K562 (cell line): ENCODE measurements around the gene BDKRB2. TPM values are rescaled to one million over a fixed set of nuclear protein-coding genes. Genes with fewer than 3 reads are reported as not detected.

ENCODE experiments used
- ATAC-seq: fragments of 200-7000 bp; cut with Tn5 transposase; 3 replicates; pipeline ENCODE4 v1.9.1; 2020; ENCODE audit warnings: moderate library complexity
- BruUV-seq: library from RNA; stranded (reverse); fragments of 400-500 nt; replicated peaks from 2 replicates; lab custom pipeline; 2021; lab: Mats Ljungman, UMichigan
- CTCF ChIA-PET: fragments of 300-600 bp; formaldehyde crosslinking; extraction: SDS; loops from one replicate; lab custom pipeline; 2021; ENCODE audit warnings: low intra/inter-chr PET ratio; lab: Yijun Ruan, JAX
- POLR2A ChIA-PET: fragments of 300-600, 350-650 bp; sonication (Branson Sonifier 250); formaldehyde crosslinking; extraction: SDS; loops from one replicate; lab custom pipeline; 2021; ENCODE audit warnings: antibody characterized with exemption, inconsistent platforms; lab: Yijun Ruan, JAX
- DNase-seq, 4 experiments: peaks; one replicate each; pipeline versions ENCODE4 v3.0.0 to v3.0.0-alpha.2; 2011 to 2018; ENCODE audit warnings: low spot score in 3 of 4, mixed read lengths in 3 of 4; ENCODE audit errors: extremely low read depth in 1 of 4
- FAIRE-seq: peaks from 2 replicates; lab custom pipeline; 2011; peaks lifted over from hg19 to GRCh38; lab: Jason Lieb, UNC
- H2AFZ ChIP-seq: 2 replicates; pipeline ENCODE4 v1.6.0; 2011; ENCODE audit warnings: low read depth, low read length, control low read depth, inconsistent platforms
- H3K27ac ChIP-seq: fragments of 200-600 bp; 3 replicates; pipeline ENCODE4 v1.8.0; 2011; ENCODE audit warnings: low read depth, mild to moderate bottlenecking, control low read depth, inconsistent platforms, low read length, moderate library complexity, mixed read lengths; ENCODE audit errors: extremely low read depth
- H3K27me3 ChIP-seq, 2 experiments: fragments of 300-600 bp in 1 of 2; 2 replicates in 1 of 2; 3 replicates in 1 of 2; pipeline versions ENCODE4 v1.6.0 to v1.8.0; 2011; ENCODE audit warnings: inconsistent platforms in 2 of 2, low read length in 2 of 2, mild to moderate bottlenecking in 1 of 2, mixed read lengths in 1 of 2, moderate library complexity in 1 of 2; ENCODE audit not compliant: control insufficient read depth in 2 of 2, insufficient read depth in 2 of 2
- H3K36me3 ChIP-seq: fragments of 300-600 bp; 3 replicates; pipeline ENCODE4 v1.8.0; 2011; ENCODE audit warnings: mild to moderate bottlenecking, low read length, inconsistent platforms; ENCODE audit not compliant: control insufficient read depth, insufficient read depth
- H3K4me1 ChIP-seq, 2 experiments: fragments of 200-600 bp in 1 of 2; replicated peaks in 1 of 2; 2 replicates in 1 of 2; 3 replicates in 1 of 2; pipeline versions ENCODE4 v1.5.1 to v1.8.0; 2011; ENCODE audit warnings: inconsistent platforms in 2 of 2, low read length in 2 of 2, mild to moderate bottlenecking in 1 of 2, mixed read lengths in 1 of 2, moderate library complexity in 1 of 2; ENCODE audit not compliant: control insufficient read depth in 2 of 2, insufficient read depth in 2 of 2
- H3K4me2 ChIP-seq: 2 replicates; pipeline ENCODE4 v1.6.1; 2011; ENCODE audit warnings: low read length, control low read depth, inconsistent platforms, mixed read lengths; ENCODE audit not compliant: insufficient read depth
- H3K4me3 ChIP-seq: fragments of 200-600 bp; sonication (generic), shearing (Covaris generic); 2 replicates; pipeline ENCODE4 v1.5.1; 2016; ENCODE audit warnings: control low read depth, inconsistent platforms
- H3K79me2 ChIP-seq: fragments of 200-600 bp; 3 replicates; pipeline ENCODE4 v1.8.0; 2011; ENCODE audit warnings: low read length, inconsistent platforms; ENCODE audit not compliant: control insufficient read depth, insufficient read depth
- H3K9ac ChIP-seq, 2 experiments: 2 replicates each; pipeline versions ENCODE4 v1.6.0 to v1.6.1; 2011; ENCODE audit warnings: low read depth in 2 of 2, low read length in 2 of 2, control low read depth in 1 of 2, inconsistent platforms in 1 of 2, mild to moderate bottlenecking in 1 of 2, mixed read lengths in 1 of 2; ENCODE audit not compliant: insufficient read depth in 1 of 2
- H3K9me1 ChIP-seq: one replicate; pipeline ENCODE4 v1.6.0; 2011; ENCODE audit warnings: inconsistent platforms, mild to moderate bottlenecking, low read length, moderate library complexity; ENCODE audit not compliant: control insufficient read depth, insufficient read depth
- H3K9me3 ChIP-seq: replicated peaks from 2 replicates; pipeline ENCODE4 v1.5.1; 2011; ENCODE audit warnings: low read depth, low read length, inconsistent platforms; ENCODE audit not compliant: control insufficient read depth, insufficient read depth
- H4K20me1 ChIP-seq: replicated peaks from 2 replicates; pipeline ENCODE4 v1.6.1; 2011; ENCODE audit warnings: low read length, inconsistent platforms, mixed read lengths; ENCODE audit not compliant: control insufficient read depth, insufficient read depth
- NFIC ChIP-seq: fragments of 450-650 bp; IDR thresholded peaks from 2 replicates; pipeline ENCODE4 v1.6.1; 2017; ENCODE audit warnings: mild to moderate bottlenecking, inconsistent platforms
- SPI1 ChIP-seq: IDR thresholded peaks from 2 replicates; pipeline ENCODE4 v1.6.1; 2011; ENCODE audit warnings: low read depth, low read length, control low read depth, borderline replicate concordance
- TOE1 ChIP-seq, 2 experiments: fragments of 450-650 bp in 1 of 2; sonication (generic) in 1 of 2; formaldehyde crosslinking in 1 of 2; IDR thresholded peaks; 2 replicates each; pipeline versions ENCODE4 v1.7.1 to v1.8.0; 2016 to 2022; ENCODE audit warnings: borderline replicate concordance in 2 of 2, mild to moderate bottlenecking in 2 of 2, antibody characterized with exemption in 1 of 2, inconsistent platforms in 1 of 2, low read depth in 1 of 2, missing genetic modification reagents in 1 of 2, moderate library complexity in 1 of 2
- WGBS: fragments of 100-300 bp; shearing (Covaris generic); methylation state at CpG from one replicate; pipeline ENCODE4 v1.1.6; 2016; ENCODE audit warnings: low coverage, mixed read lengths; ENCODE audit not compliant: insufficient coverage; ENCODE audit errors: missing lambda C conversion rate; 5-methylcytosine and 5-hydroxymethylcytosine counted together
- in situ Hi-C: fragments of 300-500 bp; cut with MboI; formaldehyde crosslinking; loops from 4 replicates; pipeline ENCODE4 v1.15.0; 2018; ENCODE audit warnings: inconsistent platforms, mixed read lengths
- intact Hi-C: fragments of 100-400 bp; cut with micrococcal nuclease; formaldehyde crosslinking; loops from 2 replicates; pipeline ENCODE4 v1.14.2; 2022
- polyA plus RNA-seq, 8 experiments: library from polyadenylated mRNA; depleted of rRNA in 4 of 8; stranded (reverse) in 5 of 8; unstranded in 3 of 8; fragments of >200 nt; fragmentation: Nextera tagmentation in 2 of 8; fragmentation: Illumina TruSeq in 1 of 8; extraction: Ambion mirVana in 2 of 8; extraction: Trizol in 1 of 8; gene quantifications; 2 replicates each; pipeline versions ENCODE4 v1.2.1 to v1.2.3, GENCODE V29; 2011 to 2014; ENCODE audit warnings: inconsistent platforms in 1 of 8, missing spikeins in 1 of 8
- total RNA-seq, 7 experiments: library from RNA; depleted of rRNA in 6 of 7; stranded (reverse); fragments of >200 nt in 6 of 7; fragmentation: Illumina TruSeq in 2 of 7; extraction: Trizol in 2 of 7; gene quantifications; 2 replicates each; pipeline versions ENCODE4 v1.2.1 to v1.2.3, GENCODE V29; 2011 to 2021; ENCODE audit warnings: low replicate concordance in 1 of 7
- TF ChIP-seq, protein P1 (sequence below), 2 experiments: fragments of 450-650 bp in 1 of 2; sonication (generic) in 1 of 2; formaldehyde crosslinking in 1 of 2; IDR thresholded peaks; 2 replicates each; pipeline versions ENCODE4 v1.7.1 to v1.9.0; 2016 to 2022; ENCODE audit warnings: inconsistent platforms in 1 of 2, mild to moderate bottlenecking in 1 of 2, missing genetic modification reagents in 1 of 2

The BDKRB2 gene
- total and polyA plus RNA-seq, 9 of the 15 experiments (the other 6 are each of a cell fraction or from before 2014, with no cell fraction given) = 0.02 TPM; not detected in 8

GRCh38 chr14:96263347-96264199 lies 58.9 kb downstream of the BDKRB2 start:
- no TSS peak for BruUV-seq
- intact Hi-C loops = no loop called here

More at GRCh38 chr14:96263347-96264199, 58.9 kb downstream of the BDKRB2 start:
- ChIA-PET CTCF (no interaction called here), POLR2A (no interaction called here)
- Histone ChIP-seq H2AFZ (no peak overlapping the region), H3K36me3 (no peaks in the 10 kb centered on the region), H3K79me2 (no peaks in the 10 kb centered on the region), H3K9ac (no peak overlapping the region), H3K4me2 (no peak overlapping the region), H3K27me3 (peaks cover 9 to 46% of the 10 kb centered on the region in 2 experiments; a peak in 4 of 5 replicates), H3K27ac (no peak overlapping the region), H3K9me1 (no peaks in the 10 kb centered on the region), H3K4me3 (no peak overlapping the region), H4K20me1 (no peaks in the 10 kb centered on the region), H3K4me1 (peaks cover 0 to 4% of the 10 kb centered on the region in 2 experiments; a peak in 2 of 5 replicates), H3K9me3 (no peaks in the 10 kb centered on the region)
- TF ChIP-seq SPI1 (peak; percentile 53; the same call in 1 of the 2 replicates), NFIC (peak; percentile 45), TOE1 (IDR thresholded peaks at IDR 0.05; ENCODE audit: borderline replicate concordance) (no peak), TOE1 (CRISPR knock-in tag; IDR thresholded peaks at IDR 0.05; ENCODE audit: borderline replicate concordance, low read depth) (no peak)
- TF ChIP-seq, protein P1, sequence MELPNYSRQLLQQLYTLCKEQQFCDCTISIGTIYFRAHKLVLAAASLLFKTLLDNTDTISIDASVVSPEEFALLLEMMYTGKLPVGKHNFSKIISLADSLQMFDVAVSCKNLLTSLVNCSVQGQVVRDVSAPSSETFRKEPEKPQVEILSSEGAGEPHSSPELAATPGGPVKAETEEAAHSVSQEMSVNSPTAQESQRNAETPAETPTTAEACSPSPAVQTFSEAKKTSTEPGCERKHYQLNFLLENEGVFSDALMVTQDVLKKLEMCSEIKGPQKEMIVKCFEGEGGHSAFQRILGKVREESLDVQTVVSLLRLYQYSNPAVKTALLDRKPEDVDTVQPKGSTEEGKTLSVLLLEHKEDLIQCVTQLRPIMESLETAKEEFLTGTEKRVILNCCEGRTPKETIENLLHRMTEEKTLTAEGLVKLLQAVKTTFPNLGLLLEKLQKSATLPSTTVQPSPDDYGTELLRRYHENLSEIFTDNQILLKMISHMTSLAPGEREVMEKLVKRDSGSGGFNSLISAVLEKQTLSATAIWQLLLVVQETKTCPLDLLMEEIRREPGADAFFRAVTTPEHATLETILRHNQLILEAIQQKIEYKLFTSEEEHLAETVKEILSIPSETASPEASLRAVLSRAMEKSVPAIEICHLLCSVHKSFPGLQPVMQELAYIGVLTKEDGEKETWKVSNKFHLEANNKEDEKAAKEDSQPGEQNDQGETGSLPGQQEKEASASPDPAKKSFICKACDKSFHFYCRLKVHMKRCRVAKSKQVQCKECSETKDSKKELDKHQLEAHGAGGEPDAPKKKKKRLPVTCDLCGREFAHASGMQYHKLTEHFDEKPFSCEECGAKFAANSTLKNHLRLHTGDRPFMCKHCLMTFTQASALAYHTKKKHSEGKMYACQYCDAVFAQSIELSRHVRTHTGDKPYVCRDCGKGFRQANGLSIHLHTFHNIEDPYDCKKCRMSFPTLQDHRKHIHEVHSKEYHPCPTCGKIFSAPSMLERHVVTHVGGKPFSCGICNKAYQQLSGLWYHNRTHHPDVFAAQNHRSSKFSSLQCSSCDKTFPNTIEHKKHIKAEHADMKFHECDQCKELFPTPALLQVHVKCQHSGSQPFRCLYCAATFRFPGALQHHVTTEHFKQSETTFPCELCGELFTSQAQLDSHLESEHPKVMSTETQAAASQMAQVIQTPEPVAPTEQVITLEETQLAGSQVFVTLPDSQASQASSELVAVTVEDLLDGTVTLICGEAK (IDR thresholded peaks at IDR 0.05) = peak; percentile 96
- TF ChIP-seq, protein P1 (CRISPR knock-in tag; IDR thresholded peaks at IDR 0.05) = peak; percentile 95
- 5% methylated on average over 14 of the region's 20 CpGs for WGBS
- FAIRE-seq (no peak), DNase-seq (no peak), ATAC-seq (peak; percentile 68)
- in situ Hi-C loops = loop anchor here (10.0 to 25.0 kb wide), 2 partner anchors 149 to 701 kb away; no protein-coding TSS in a partner anchor
